ENCODE results near the gene KCNJ1. TPM values are rescaled to one million over a fixed set of nuclear protein-coding genes. Genes with fewer than 3 reads are reported as not detected.

Gene KCNJ1
- total RNA-seq, 2 experiments from 2014 or later: 0.22 to 0.27 TPM

DNA sequence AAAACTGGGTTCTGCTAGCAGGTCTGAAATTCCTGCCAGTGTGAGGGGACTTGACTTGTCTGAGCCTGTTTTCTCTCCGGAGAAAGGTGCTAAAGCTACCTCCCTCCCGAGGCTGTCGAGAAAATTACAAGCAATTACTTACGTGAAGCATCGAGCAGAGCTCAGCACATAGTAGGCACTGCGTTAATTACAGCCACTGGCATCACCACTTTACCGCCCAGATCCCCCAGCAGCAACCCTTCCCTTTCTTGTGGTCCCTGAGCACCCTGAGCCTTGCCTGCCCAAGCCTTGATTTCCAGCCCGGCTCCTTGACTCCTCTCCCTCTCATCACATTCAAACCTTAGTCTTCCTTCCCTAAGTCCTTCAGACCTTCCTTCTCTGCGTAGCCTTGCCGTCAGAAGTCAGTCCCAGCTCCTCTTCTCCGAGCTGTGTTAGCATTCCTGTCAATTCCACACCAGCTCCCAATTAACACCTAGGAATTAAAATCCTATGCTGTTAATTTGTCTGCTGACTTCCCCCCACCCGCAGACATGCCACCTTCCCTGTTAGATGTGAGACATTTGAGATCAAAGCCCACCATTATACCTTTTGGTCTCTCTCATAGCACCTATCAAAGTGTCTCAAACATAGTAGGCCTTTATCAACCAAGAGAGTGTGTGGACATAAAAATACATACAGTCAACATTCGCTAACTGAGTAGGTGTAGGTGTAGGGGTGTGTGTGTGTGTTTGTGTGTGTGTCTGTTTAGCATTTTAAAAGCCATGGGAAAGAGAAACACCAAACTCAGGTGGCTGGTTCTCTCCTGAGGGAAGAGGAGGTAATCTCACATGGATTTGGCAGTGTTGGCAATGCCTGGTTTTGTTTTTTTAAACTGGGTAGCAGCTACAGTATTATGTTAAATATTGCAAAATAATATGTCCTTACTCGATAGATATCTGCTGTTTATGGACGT, 21.2 kb upstream of the KCNJ1 start:
- H3K9me3 Mint-ChIP-seq: no peaks in the 10 kb centered on the region
- DNase-seq (no peak), ATAC-seq (ENCODE audit: poor library complexity) (no peak)
- Histone ChIP-seq H3K9me3 (ENCODE audit: control insufficient read depth in 1 of 2, insufficient read depth in 1 of 2, low read length in 2 of 2) (peaks cover 0 to 15% of the 10 kb centered on the region in 2 experiments), H3K27ac (ENCODE audit: low read depth in 1 of 2, low read length in 2 of 2) (no peak overlapping the region), H3K4me1 (ENCODE audit: insufficient read depth, low read length) (peaks cover 18% of the 10 kb centered on the region), H3K36me3 (ENCODE audit: insufficient read depth, low read length) (no peaks in the 10 kb centered on the region), H3K27me3 (ENCODE audit: control insufficient read depth in 1 of 2, insufficient read depth in 2 of 2, low read length in 2 of 2) (peaks cover 41 to 67% of the 10 kb centered on the region in 2 experiments), H3K4me3 (ENCODE audit: low read length) (no peak overlapping the region)
- TF ChIP-seq, protein P1, sequence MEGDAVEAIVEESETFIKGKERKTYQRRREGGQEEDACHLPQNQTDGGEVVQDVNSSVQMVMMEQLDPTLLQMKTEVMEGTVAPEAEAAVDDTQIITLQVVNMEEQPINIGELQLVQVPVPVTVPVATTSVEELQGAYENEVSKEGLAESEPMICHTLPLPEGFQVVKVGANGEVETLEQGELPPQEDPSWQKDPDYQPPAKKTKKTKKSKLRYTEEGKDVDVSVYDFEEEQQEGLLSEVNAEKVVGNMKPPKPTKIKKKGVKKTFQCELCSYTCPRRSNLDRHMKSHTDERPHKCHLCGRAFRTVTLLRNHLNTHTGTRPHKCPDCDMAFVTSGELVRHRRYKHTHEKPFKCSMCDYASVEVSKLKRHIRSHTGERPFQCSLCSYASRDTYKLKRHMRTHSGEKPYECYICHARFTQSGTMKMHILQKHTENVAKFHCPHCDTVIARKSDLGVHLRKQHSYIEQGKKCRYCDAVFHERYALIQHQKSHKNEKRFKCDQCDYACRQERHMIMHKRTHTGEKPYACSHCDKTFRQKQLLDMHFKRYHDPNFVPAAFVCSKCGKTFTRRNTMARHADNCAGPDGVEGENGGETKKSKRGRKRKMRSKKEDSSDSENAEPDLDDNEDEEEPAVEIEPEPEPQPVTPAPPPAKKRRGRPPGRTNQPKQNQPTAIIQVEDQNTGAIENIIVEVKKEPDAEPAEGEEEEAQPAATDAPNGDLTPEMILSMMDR (IDR thresholded peaks at IDR 0.05): no peak
- H3K27me3 Mint-ChIP-seq: peaks cover 82% of the 10 kb centered on the region
- ChIA-PET CTCF (no interaction called here), POLR2A (no interaction called here)
- no peak overlapping the region for H3K4me3 Mint-ChIP-seq
- no peaks in the 10 kb centered on the region for H3K36me3 Mint-ChIP-seq (ENCODE audit: low read depth)
- H3K4me1 Mint-ChIP-seq (ENCODE audit: low read depth): peaks cover 8% of the 10 kb centered on the region
- intact Hi-C loops (cut with DNase I, micrococcal nuclease): no loop called here
- H3K27ac Mint-ChIP-seq: no peak overlapping the region

DNA sequence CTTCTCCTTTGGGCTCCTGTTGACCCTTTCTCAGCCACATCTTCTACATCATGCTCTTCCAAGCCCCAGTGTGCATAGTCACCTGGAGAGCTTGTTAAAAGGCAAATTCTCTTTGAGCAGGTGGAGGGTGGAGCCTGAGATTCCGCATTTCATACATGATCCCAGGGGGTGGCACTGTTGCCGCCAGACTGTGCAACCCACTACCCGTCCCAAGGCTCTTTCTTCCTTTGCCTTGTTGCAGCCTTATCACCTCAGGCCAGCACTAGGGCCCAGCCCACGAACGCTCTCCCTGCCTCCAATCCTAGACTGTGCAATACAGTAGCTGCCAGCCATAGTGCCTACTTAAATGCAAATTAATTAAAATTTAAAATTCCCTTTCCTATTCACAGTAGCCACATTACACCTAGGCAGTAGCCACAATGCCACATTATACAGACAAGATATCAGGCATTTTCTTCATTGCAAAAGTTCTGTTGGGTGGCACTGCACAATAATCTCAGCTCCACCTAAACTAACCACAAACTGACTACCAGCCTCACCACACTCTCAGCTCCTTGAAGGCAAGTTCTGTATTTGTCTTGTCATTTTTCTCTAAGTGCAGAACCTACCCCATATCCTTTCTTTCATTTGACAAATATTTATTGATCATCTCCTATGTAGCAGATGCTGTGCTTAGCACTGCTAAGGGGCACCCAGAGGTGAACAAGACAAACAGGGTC, 19.5 kb upstream of the KCNJ1 start:
- Histone ChIP-seq H3K9me3 (ENCODE audit: control insufficient read depth in 1 of 2, insufficient read depth in 1 of 2, low read length in 2 of 2) (peaks cover 0 to 13% of the 10 kb centered on the region in 2 experiments), H3K4me3 (ENCODE audit: low read length) (no peak overlapping the region), H3K4me1 (ENCODE audit: insufficient read depth, low read length) (peaks cover 13% of the 10 kb centered on the region), H3K27ac (ENCODE audit: low read depth in 1 of 2, low read length in 2 of 2) (no peak overlapping the region), H3K36me3 (ENCODE audit: insufficient read depth, low read length) (no peaks in the 10 kb centered on the region), H3K27me3 (ENCODE audit: control insufficient read depth in 1 of 2, insufficient read depth in 2 of 2, low read length in 2 of 2) (peaks cover 40 to 59% of the 10 kb centered on the region in 2 experiments)
- H3K36me3 Mint-ChIP-seq (ENCODE audit: low read depth): no peaks in the 10 kb centered on the region
- peaks cover 81% of the 10 kb centered on the region for H3K27me3 Mint-ChIP-seq
- DNase-seq: no peak
- intact Hi-C loops (cut with DNase I, micrococcal nuclease): loop anchor here in 1 of 2 experiments (1.0 kb wide), 1 partner anchor 445 kb away; no protein-coding TSS in a partner anchor
- no peak overlapping the region for H3K27ac Mint-ChIP-seq
- ATAC-seq (ENCODE audit: poor library complexity): no peak
- peaks cover 8% of the 10 kb centered on the region for H3K4me1 Mint-ChIP-seq (ENCODE audit: low read depth)
- H3K4me3 Mint-ChIP-seq: no peak overlapping the region
- CTCF ChIA-PET: interaction anchor here (1.6 kb wide), 1 partner anchor 17 kb away, joined by 3 read pairs; no protein-coding TSS in a partner anchor
- TF ChIP-seq, protein P1 (IDR thresholded peaks at IDR 0.05): no peak
- no peaks in the 10 kb centered on the region for H3K9me3 Mint-ChIP-seq
- POLR2A ChIA-PET: no interaction called here

DNA sequence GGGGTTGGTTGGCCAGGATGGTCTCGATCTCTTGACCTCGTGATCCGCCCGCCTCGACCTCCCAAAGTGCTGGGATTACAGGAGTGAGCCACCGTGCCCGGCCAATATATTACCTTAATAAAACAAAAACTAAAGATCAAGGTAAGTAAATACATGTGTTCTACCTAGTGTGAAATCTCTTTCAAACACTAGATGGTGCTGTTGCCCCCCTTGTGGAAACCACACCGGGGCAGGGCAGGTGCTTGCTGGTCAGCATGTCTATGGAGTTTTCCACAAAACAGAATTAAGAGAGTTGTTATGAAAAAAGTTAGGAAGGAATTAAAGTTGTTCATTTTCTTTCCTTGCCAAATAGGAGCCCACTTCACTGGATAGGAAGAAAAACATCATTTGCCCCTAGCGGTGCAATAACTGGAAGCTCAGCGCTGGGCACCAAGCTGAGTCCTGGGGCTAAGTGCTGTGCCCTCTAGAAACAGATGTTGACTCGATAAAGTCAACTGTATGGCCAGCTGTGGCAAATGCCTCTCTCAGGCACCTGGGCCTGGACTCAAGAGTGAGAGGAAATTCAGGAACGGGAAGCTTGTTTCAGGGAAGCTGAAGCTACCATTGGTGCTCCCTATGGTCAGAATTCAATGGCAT, 17.7 kb upstream of the KCNJ1 start:
- ChIA-PET CTCF (interaction anchor here (0.8 to 1.9 kb wide), 6 partner anchors 9 to 447 kb away, joined by 3 to 14 read pairs (median 4); no protein-coding TSS in a partner anchor), POLR2A (interaction anchor here (1.4 to 1.6 kb wide), 2 partner anchors 21 to 72 kb away, joined by 3 to 4 read pairs; no protein-coding TSS in a partner anchor)
- H3K4me3 ChIP-seq (ENCODE audit: low read length): no peak overlapping the region
- Mint-ChIP-seq H3K27me3 (peaks cover 81% of the 10 kb centered on the region), H3K9me3 (no peaks in the 10 kb centered on the region), H3K27ac (no peak overlapping the region), H3K36me3 (ENCODE audit: low read depth) (no peaks in the 10 kb centered on the region), H3K4me3 (no peak overlapping the region), H3K4me1 (ENCODE audit: low read depth) (peaks cover 4% of the 10 kb centered on the region)
- intact Hi-C loops (cut with DNase I, micrococcal nuclease): loop anchor here (1.0 to 5.0 kb wide), 4 partner anchors 22 to 867 kb away; no protein-coding TSS in a partner anchor
- TF ChIP-seq, protein P1 (IDR thresholded peaks at IDR 0.05): peak; percentile 80
- H3K27ac ChIP-seq (ENCODE audit: low read depth in 1 of 2, low read length in 2 of 2): no peak overlapping the region
- peaks cover 32 to 50% of the 10 kb centered on the region in 2 experiments for H3K27me3 ChIP-seq (ENCODE audit: control insufficient read depth in 1 of 2, insufficient read depth in 2 of 2, low read length in 2 of 2)
- H3K4me1 ChIP-seq (ENCODE audit: insufficient read depth, low read length): no peaks in the 10 kb centered on the region
- DNase-seq (peak; percentile 27 to 80 (median 40)), ATAC-seq (ENCODE audit: poor library complexity) (peak; percentile 81)
- H3K9me3 ChIP-seq (ENCODE audit: control insufficient read depth in 1 of 2, insufficient read depth in 1 of 2, low read length in 2 of 2): peaks cover 0 to under 1% of the 10 kb centered on the region in 2 experiments
- H3K36me3 ChIP-seq (ENCODE audit: insufficient read depth, low read length): no peaks in the 10 kb centered on the region
